H54 (cell line): ENCODE results near the gene KLF15.

Experiments
- DNase-seq: peaks from one replicate; pipeline ENCODE4 v3.0.0; 2011; ENCODE audit warnings: low spot score, mixed read lengths; ENCODE audit not compliant: insufficient read length
- FAIRE-seq: peaks from 3 replicates; lab custom pipeline; 2011; peaks lifted over from hg19 to GRCh38; lab: Jason Lieb, UNC
- POLR2A ChIP-seq: IDR thresholded peaks from 2 replicates; pipeline ENCODE4 v1.6.1; 2011; ENCODE audit warnings: low read depth, mild to moderate bottlenecking, low read length

KLF15 gene

DNA sequence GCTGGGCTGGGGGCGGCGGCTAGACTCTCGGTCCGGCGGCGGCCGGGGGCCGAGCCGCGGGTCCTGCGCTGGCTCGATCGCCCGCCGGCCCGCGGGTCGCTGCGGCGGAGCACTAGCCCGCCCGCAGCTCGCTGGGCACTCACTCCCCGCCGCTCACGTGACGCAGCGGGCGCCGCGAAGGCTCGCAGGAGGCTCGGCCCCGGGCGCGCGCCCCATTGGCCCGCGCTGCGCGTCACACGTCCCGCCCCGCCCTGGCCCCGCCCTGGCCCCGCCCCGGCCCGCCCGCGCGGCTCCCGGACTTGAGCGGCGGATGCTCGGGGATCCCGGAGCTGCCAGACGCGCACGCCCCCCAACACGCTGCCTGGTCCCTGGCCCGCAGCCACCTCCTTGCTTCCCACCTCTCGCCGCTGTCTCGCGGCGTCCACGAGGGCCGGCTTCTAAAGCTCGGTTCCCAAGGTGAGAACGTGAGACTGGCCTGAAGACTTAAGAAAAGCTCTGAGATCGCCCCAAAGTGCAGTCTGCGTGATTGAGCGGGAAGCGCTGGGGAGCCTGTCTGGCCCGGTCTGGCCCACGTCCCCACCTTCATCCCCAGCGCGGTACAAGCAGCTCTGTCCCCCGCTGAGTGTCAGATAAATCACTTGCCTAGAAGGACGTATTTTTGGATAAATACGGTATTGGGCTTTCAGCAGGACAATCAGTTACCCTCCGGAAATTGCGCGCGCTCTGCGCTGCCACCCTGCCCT lies at the start of gene KLF15:
KLF15 (minus strand) TSS at position 114 of the 743 bp plus-strand sequence. CDS start 4,486 bp downstream, outside the sequence.
- no peak for FAIRE-seq
- DNase-seq, result peak; percentile 87
- TF ChIP-seq POLR2A, result no peak

GRCh38 chr3:126406389-126407296 lies 49.4 kb upstream of the KLF15 start:
- TF ChIP-seq POLR2A, result no peak

DNA sequence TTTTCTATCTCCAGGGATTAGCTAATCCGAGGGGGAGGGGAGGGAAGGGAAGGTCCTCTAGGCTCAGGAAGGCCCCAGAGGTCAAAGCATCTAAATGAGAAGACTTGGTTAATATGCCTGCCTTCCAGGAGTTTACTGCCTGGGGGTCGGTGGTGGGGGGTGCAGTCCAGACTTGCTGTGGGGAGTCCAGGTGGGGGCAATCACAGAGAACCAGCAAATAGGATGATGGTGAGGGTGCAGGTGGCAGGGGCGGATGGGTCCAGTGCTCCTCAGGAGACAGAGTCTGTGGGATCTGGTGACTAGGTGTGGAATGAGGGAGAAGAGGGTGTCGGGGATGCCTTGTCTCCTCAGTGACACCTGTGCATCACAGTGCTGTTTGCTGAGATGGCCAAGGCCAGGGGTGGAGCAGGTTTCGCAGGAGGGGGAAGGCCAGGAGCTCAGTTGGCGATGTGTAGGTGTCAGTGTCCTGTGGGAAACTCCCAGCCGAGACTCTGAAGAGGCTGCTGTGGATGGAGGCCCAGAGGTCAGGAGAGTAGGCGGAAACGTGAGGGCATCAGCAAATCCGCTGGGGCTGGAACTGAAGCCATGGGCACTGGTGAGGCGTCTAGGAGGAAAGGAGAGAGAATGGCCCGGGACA lies 45.6 kb upstream of the KLF15 start:
- FAIRE-seq, result no peak
- no peak for TF ChIP-seq POLR2A
- DNase-seq, result no peak

More at GRCh38 chr3:126406389-126407296, 49.4 kb upstream of the KLF15 start:
- FAIRE-seq (no peak), DNase-seq (no peak)

- no peak for DNase-seq
- TF ChIP-seq POLR2A, result no peak
- FAIRE-seq, result no peak
Observed at GRCh38 chr3:126402178-126402577, 45.0 kb upstream of the KLF15 start.

- no peak for FAIRE-seq
- no peak for TF ChIP-seq POLR2A
- DNase-seq, result no peak
Observed at GRCh38 chr3:126401611-126402160, 44.5 kb upstream of the KLF15 start.

DNA sequence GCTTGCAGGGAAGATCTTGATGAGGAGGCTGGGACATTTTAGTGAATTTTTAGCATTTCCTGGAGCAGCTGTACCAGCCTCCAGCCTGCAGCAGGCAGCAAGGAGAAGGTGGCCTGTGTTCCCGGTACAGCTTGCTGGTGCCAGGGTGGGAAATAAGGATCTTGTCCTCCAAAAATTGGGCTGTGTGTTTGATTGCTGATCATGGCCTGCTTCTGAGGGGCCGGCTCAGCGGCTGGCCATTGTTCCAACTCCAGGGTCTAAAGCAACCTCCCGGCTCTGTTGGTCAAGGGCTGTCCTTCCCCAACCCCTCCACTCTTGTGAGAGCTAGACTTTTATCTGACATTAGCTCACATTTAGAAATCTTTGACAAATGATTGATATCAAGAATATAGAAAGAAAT lies 42.5 kb upstream of the KLF15 start:
- FAIRE-seq (no peak), DNase-seq (no peak)
- no peak for TF ChIP-seq POLR2A

DNA sequence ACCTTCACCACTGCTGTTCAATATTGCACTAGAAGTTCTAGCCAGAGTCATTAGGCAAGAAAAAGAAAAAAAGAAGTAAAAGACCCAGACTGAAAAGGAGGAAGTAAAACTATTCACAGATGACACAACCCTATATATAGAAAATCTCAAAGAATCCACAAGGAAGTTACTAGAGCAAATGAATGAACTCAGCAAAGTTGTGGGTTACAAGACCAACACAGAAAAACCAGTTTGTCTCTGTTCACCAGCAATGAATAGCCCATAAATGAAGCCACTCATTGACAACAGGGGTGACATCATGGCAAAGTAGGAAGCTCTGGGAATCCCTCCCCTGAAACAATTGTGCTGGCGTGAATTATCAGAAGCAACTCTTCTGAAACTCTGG lies 42.1 kb upstream of the KLF15 start:
- FAIRE-seq (no peak), DNase-seq (no peak)
- TF ChIP-seq POLR2A, result no peak

- no peak for TF ChIP-seq POLR2A
- DNase-seq (no peak), FAIRE-seq (no peak)
Observed at GRCh38 chr3:126398423-126399350, 41.5 kb upstream of the KLF15 start.

- no peak for TF ChIP-seq POLR2A
- FAIRE-seq (no peak), DNase-seq (no peak)
Observed at GRCh38 chr3:126397610-126398422, 40.6 kb upstream of the KLF15 start.

GRCh38 chr3:126396536-126396935 lies 39.3 kb upstream of the KLF15 start:
- no peak for TF ChIP-seq POLR2A
- no peak for FAIRE-seq
- no peak for DNase-seq

GRCh38 chr3:126395846-126396513 lies 38.8 kb upstream of the KLF15 start:
- no peak for FAIRE-seq
- no peak for TF ChIP-seq POLR2A
- DNase-seq, result no peak
